MM.1S (cell line): ENCODE measurements around the gene COBLL1.

Source experiments
- EZH2 ChIP-seq: fragments of 300-600 bp; sonication (generic); optimal IDR thresholded peaks from 2 replicates; pipeline ENCODE3; 2017; ENCODE audit warnings: low read depth, mild to moderate bottlenecking, antibody characterized with exemption, low read length, mixed read lengths
- EZH2phosphoT487 ChIP-seq: fragments of 300-600 bp; sonication (generic); IDR thresholded peaks from 2 replicates; pipeline ENCODE4 v1.6.1; 2018; ENCODE audit warnings: antibody characterized with exemption, low read length
- TF ChIP-seq, protein P1 (sequence below): fragments of 300-600 bp; sonication (generic); IDR thresholded peaks from 2 replicates; pipeline ENCODE4 v1.5.1; 2016; ENCODE audit warnings: antibody characterized with exemption, low read length, mixed read lengths

DNA sequence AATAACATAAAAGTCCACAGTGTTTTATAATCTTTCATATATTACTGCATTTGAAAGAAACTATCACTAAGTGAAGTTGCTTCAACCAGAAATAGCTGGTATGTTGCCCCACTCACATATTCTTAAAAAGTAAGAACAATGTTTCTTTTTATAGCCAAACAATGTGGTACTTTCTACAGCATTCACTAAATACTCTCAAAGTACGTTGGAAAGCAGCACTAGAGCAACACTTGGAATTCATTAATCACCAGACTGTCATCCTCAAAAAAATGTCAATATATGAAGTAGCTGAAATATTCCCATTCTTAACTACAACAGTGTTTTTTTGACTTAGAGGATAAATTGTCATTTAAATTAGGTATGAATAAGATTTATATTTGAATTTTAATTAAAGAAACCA, 32.8 kb downstream of the COBLL1 start:
- TF ChIP-seq, protein P1, sequence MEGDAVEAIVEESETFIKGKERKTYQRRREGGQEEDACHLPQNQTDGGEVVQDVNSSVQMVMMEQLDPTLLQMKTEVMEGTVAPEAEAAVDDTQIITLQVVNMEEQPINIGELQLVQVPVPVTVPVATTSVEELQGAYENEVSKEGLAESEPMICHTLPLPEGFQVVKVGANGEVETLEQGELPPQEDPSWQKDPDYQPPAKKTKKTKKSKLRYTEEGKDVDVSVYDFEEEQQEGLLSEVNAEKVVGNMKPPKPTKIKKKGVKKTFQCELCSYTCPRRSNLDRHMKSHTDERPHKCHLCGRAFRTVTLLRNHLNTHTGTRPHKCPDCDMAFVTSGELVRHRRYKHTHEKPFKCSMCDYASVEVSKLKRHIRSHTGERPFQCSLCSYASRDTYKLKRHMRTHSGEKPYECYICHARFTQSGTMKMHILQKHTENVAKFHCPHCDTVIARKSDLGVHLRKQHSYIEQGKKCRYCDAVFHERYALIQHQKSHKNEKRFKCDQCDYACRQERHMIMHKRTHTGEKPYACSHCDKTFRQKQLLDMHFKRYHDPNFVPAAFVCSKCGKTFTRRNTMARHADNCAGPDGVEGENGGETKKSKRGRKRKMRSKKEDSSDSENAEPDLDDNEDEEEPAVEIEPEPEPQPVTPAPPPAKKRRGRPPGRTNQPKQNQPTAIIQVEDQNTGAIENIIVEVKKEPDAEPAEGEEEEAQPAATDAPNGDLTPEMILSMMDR, result no peak
- no peak for TF ChIP-seq EZH2phosphoT487
- TF ChIP-seq EZH2, result no peak
